GM19452 (cell line): Measurements from ENCODE around the gene ASTN2.
"Not testable (repeated sequence)": the region's sequence is repeated elsewhere in the genome, so short reads cannot be mapped to it uniquely, and the experiment has no call there.

Experiments used
- ATAC-seq: cut with Tn5 transposase; IDR thresholded peaks from one replicate; pipeline ENCODE4 v1.9.1; 2021; ENCODE audit not compliant: unreplicated experiment

ASTN2 gene

DNA sequence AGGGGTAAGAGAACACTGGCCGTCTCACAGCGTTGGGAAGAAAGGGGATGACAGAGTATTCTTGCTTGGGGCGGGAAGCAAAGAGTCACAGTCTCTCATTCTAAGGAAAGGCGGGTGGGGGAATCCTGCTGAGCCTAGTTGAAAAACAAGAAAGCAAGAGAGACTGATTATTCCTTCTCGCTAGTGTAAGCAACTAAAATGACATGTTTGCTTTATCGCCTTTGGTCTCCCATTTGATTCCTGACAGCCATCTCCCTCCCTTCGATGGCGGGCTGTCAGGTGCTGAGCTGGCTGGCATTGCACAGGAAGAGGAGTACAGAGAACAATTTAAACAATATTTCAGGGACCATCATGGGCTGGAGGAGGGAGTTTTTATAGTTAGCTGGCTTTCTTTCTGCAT, 331.3 kb downstream of the ASTN2 start:
- ATAC-seq, result no peak

DNA sequence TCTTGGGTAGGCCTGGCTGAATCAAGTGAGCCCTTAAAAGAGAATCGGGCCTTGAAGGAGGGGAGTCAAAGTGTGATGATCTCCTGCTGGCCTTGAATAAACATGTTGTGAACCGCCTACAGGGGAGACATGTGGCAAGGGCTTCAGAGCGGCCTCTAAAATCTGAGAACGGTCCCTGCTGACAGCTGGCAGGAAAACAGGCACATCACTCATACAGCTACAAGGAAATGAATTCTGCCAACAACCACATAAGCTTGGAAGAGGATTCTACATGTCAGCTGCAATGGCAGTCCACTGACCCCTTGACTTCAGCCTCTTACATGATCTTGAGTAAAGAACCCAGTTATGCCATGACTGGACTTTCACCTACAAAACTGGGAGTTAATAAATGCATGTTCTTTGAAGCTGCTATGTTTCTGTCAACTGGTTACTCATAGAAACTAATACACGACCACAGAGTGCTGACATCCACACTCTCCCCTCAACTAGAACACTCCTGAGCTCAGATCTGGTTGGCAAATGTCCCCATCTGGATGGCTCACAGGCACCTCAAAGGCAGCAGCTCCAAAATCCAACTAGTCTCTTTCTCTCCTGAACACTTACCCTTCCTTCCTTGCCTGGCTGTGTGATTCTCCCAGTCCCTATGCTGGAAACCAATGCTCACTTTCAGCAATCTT, 333.1 kb downstream of the ASTN2 start:
- ATAC-seq, result no peak

DNA sequence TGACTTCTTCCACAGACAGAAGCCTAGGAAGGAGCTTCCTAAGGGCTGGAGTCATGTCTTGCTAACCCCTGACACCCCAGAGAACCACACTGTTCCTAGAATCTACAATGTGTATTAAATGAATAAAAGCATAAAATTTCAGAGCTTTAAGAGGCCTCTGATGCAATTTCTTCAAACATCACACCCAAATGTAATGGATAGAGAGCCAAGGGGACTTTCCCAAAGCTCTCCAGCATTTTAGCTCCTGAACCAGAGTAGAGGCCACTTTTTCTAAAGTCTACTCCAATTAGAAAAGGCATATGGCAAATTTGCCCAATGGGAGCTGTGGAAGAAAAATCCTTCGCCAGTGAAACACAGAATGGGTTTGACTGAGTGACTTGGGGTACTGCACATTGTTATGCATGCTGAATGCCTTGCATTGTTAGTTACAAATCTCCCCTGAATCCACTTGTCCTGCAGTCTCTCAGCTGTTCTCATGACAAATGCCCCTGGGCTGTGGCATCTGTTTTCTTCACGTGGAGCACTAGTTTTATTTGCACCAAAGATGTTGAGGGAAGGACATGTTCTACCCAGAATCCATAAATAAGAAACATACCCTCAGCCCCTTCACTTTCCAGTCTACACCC, 334.0 kb downstream of the ASTN2 start:
- no peak for ATAC-seq

DNA sequence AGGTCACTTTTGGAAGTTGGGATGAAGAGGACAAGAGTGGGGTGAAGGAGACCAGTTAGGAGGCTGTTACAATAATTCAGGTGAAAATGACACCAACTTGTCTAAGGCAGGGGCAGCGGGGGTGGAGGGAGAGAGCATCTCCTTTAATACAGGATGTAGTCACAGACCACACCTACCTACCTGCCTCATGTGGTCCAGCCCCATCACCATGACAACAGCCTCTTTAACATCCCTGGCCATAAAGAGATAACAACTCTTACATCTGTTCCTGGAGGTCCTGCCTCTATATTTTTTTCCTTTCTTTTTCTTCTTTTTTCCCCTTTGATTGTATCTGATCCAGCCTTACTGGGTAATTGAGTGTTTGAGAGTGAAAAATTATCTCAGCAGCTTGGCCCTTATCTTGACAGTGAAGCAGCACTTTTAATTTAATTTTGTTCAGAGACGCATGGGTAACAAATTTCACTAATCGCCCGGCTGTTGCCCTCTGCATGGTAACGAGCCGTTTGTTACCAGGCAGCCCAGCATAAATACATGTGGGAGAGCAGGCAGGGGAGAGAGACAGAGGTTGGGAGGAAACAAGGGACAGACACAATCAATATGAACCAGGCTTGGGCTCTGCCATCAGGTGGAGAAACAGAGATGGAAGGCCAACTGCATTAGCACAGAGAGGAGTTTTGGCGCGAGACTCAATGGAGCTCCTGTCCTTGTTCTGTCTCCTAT, 338.1 kb downstream of the ASTN2 start:
- no peak for ATAC-seq

DNA sequence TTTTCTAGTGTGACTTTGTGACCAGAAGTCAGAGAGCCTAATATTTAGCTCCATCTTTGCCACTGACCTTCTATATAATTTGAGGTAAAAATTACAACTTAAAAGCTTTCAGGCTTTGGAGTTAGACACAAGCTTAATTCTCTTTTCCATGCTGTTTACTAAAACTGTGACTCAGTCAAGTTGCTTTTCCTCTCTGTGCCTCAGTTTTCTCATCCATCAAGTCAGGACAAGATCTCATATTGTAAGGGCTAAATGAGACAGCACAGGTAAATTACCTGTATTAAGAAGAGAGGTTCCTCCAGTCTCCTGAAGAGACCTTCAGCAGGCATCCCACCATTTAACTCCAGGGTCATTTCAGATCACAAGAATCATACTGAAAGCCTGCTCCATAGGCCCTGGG, 339.2 kb downstream of the ASTN2 start:
- no peak for ATAC-seq

DNA sequence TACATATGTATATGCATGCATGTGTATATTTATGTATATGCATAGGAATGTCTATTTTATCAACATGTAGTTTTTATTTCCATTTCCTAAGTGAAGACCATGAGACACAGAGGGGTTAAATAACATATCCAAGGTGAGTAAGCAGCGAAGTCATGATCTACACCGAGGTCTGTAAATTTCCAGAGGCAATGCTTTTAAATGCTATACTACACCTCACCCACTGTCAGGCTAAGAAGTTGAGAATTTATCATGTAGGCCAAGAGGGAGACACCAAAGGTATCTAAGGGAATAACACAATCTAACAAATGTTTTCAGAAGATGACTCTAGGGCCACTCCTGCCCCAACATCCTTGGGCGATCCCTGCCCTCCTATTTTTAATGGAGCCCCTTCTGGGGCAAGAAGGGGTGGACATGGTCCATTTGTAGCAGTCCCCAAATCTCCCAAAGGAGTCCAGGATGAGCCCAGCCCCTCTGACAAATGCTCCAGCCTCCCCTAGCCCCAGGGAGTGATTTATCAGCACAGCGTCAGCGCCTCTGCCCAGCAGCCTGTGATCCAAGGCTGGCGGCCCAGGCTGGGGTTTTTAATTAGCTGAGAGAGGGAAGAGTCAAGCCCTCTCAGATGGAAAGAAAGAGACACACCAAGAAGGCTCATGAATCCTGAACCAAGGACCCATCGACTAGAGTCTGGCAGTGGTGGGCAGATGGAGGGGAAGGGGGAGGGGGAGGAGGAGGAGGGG, 339.9 kb downstream of the ASTN2 start:
- ATAC-seq, result no peak

DNA sequence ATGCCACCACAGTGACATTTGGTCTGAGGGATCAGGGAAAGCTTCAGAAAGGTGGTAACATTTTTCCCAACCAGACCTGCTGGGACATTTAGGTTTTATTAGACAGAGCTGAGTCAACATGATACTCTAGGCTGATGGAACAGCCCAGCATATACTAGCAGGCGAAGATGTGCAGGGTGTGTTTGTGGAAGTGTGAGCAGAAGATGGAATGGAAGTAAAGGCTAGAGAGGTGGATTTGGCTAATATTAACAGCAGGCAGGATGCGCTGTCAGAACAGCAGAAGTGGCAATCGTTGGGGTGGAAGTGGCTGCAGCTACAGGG, 340.6 kb downstream of the ASTN2 start:
- ATAC-seq, result no peak

DNA sequence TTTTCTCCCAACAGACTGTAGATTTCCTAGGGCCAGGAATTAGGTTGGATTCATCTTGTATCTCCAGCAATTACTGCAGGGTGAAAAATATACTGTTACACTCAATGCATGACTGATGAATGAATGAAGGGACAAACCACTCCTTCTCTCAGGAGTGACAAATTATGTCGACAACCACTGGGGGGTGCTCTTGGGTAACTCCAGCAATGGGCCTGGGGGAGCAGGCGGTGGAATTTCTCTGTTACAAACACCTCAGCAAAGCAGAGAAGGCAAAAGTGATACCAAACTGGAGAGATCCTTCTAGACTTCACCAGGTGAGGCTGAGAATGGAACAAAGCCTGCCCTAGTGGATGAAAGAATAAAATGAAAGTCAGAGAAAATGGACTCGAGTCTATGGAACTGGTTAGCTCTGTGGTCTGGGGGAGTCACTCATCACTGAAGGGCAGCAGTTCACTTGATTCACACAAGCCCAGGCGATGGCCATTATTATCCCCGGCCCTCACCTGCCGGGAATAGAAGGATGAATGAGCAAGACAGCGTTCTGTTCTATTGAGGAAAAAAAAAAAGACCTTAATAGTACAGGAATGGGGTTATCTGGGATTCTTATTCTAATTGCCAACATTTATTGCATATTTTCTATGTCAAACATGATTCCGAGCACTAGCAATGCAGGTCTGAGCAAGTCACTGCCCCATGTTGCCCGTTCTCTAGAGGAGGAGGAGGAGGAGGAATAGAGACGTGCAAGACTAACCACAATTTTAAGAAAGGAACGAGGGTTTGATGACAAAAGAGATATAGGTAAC, 341.1 kb downstream of the ASTN2 start:
- no peak for ATAC-seq

DNA sequence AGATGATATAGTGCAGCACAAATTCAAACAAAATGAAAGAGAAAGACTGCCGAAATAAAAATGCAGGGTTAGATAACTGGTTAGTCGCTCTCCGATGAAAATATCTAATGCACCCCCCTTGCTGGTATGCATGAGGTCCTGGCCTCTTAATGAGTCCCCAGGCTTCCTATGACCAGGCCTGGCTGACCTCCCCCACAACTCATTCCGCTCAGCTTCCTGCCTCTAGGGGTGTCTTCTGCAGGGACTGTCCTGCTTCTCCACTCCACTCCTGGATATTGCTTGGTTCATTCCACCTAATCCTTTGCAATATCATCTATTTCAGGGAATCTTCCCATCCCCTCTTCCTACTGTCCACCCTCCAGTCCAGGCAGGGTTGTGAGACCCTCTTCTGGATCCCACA, 341.8 kb downstream of the ASTN2 start:
- ATAC-seq, result no peak

DNA sequence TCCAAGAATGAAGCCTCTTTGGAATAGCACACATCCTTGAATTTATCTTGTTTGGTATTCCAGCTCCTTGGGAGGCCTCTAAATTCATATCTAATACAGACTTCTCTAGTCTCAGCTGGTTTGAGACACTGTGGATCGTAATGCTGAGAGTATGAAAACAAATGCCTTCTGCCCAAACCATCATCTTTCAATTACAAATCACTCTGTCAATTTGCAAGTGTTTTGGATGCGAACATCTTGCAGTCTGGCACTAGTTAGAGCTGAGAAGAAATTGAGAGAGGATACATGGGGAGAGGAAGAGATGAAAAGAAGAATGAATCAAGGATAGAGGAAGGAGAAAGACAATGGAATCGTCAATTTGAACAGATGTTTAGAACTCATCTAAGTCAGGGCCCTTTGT, 342.6 kb downstream of the ASTN2 start:
- ATAC-seq, result no peak

DNA sequence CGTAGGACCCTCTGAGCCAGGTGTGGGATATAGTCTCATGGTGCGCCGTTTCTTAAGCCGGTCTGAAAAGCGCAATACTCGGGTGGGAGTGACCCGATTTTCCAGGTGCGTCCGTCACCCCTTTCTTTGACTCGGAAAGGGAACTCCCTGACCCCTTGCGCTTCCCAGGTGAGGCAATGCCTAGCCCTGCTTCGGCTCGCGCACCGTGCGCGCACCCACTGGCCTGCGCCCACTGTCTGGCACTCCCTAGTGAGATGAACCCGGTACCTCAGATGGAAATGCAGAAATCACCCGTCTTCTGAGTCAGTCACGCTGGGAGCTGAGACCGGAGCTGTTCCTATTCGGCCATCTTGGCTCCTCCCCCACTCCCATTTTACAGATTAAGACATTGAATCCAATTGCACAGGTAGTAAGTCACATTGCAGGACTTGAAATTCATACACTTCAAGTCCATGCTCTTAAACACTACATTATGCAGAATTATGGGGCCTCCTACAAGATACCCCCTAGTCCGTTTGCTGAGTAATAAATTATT, 343.1 kb downstream of the ASTN2 start:
- not testable (repeated sequence) for ATAC-seq

DNA sequence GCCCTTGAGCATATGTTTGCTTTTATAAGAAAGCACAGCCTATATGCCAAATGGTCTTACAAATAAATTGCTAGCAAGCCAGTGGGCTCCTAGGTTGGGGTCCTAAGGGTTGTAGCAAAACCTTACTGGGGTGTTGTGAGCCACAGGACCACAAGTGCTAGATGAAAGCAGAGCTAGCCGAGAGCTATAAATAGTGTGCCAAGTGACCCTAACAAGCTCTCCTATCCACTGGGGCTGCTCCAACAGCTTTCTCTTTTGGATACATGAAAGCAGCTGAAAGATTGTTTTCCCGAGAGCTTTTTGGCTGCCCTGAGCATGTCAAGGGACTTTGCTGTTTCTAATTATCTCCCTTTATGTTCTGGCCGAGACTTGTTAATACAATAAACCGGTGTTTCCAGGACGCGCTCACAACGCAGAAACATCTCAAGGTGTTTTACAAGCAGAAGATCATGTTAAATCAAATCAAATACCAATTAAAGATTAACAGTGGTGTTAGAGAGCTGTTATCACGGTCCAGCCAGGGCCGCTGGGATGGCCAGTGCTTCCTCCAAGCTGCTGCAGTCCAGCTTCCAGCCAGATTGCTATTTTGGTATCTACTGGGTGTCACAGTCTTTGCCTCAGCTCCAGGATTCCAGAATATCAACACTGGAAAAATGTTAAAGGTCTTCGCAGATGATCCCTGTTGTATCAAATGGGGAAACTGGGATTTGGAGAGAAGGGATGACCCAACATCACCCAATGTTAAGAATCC, 351.0 kb downstream of the ASTN2 start:
- ATAC-seq, result no peak

DNA sequence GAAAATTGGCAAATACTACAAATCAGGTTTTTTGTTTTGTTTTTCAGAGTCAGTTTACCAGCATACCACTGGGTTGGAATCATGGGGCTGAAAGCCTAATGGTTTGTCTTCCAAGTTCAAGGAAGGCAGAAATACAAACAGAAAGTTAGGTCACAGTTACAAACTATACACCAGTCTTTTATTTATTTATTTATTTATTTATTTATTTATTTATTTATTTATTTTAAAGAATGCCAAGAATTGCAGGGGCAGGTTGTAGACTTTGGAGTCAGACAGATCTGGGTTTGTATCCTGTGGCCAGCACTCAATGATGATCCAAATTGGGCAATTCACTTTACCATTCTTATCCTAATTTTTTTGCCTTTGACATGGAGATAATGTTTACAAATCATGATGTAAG, 353.9 kb downstream of the ASTN2 start:
- ATAC-seq, result no peak

DNA sequence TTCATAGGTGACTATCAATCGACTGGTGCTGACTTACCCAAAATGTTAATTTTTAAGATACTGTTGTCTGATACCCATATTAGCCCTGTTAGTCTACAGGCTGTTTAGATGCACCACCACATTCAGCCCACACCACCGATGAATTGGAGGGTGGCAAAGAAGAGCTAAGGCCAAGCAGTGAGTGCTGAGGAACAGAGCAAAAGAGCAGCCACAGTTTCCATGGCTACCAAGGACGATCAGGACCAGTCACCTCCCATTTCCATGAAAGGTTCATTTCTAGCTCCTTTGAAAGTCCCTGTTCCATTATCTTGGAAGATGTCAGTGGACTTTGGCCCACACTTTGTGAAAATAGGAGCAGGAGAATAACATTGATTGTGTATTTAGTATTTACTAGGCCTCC, 364.9 kb downstream of the ASTN2 start:
- no peak for ATAC-seq

DNA sequence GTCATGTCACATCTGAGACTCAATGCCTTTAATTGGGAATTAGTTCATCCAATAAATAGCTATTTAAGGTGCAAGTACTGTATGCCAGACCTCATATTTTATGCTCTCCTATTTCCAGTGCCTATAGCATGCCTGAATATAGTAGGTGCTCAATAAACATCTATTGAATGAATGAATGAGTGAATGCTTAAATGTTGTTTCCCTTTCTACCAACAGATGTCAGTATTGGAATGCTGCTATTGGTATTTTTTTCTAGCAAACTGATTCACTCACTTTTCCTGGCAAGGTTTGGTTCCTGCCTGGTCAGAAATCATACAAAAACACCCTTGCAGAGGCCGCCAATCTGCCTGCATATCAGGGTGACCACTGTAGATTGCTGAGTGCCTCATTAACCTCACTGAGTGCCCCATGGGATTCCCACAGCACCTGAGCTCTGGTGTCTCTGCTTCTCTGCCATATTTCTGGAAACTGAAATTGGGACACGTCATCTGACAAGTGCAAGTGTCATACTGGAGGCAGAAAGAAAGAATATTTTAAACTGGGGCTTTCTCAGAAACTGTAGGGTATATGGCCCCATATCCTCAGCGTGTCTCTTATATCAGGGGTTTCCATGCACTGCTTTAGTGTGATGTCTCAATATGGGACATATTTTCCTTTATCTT, 368.1 kb downstream of the ASTN2 start:
- ATAC-seq, result peak; percentile 77

DNA sequence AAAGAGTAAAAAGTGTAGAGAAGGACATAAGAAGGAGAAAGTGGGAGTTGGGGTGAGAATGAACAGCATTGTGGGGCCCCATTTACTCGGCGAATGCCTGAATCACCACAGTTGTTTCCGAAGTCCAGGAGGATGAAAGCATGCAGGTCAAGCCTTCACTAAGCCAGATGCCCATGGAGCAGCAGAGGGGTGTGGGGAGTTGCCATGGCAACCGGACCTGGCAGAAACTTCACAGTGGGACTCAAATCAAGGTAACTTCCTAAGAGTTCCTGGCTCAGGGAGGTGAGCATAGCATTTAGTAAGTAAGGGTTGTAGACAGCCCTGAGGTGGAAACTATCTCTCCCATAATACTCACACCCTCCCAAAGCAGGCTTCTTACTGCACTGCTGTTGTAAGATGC, 370.6 kb downstream of the ASTN2 start:
- no peak for ATAC-seq

DNA sequence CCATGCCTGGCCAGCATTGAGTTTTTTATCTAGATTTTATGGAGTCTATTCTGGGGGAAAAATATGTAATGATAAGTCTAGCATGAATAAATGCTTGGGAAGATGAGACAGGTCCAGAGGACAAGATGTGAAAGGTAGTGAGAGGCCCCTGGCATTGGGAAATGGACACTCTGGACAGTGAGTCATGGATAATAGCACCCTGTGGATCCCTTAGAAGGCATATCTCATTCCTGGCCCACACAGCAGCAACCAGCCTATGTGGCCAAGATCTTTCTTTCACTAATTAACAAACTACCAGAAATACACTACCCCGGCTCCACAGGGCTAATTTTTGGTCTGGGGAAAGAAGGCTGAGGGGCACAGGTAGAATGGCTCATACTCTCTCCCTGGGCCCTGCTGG, 371.7 kb downstream of the ASTN2 start:
- ATAC-seq, result no peak

DNA sequence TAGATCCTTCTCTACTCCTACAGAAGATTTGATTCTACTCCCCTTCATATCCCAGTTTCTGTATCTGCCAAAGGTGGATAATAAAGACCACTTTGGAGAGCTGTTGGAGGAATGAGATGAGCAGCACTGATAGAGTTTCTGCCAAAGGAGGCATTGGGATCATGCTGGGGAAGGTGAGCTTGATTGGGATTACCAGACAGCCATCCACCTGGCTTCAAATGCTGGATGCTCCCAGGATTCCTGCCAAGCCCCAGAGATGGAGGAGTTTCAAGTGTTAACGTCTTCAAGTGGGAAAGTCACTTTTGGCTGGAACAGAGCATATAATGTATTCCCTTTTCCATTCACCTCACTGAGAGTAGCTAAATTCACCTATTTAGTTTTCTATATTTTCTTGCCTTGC, 379.3 kb downstream of the ASTN2 start:
- no peak for ATAC-seq

DNA sequence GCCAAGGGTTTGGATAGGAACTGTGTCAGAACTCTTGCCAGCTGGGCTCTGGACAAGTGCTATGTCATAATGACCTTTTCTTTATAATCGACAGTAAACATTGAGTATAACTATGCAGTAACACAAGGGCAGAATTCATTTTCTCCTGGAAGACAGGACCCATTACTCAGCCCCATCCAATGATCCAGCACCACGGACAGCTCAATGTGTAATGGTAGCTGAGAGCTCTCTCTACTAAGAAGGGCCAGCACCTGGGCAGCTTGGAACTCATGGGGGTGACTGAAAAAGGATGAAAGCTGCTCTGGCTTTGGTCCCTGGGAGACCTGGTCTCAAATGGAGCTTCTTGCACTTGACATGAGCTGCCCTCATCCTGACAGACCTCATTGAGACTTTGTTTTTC, 380.0 kb downstream of the ASTN2 start:
- no peak for ATAC-seq
